ENCODE results near the gene SERPINC1.
"Not testable (repeated sequence)": the region's sequence is repeated elsewhere in the genome, so short reads cannot be mapped to it uniquely, and the experiment has no call there.

Gene SERPINC1

DNA sequence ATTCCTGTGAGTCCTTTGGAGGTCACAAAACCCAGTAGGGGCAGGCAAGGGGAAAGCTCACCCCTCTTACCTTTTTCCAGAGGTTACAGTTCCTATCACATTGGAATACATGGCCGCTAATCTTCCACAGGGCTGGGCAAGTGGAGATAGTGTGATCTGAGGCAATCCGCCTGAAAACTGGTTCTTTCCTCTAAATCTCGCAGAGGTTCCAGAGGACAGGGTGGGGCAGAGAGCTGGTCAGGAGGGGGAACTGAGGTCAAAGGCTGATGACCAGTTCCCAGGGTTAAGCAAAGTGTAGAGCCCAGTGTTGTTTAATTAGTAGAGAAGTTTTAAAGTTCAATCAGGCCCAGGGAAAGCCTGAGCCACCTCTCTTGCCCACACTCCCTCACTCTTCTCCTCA is at the start of gene SERPINC1:
Gene SERPINC1, minus strand, starts transcription at position 179 of the 400 bp plus-strand sequence. Its CDS starts 68 bp downstream, at position 111.
- in situ Hi-C loops (cut with HindIII; ENCODE audit: low sequenced_read_pairs) = no loop called here

DNA sequence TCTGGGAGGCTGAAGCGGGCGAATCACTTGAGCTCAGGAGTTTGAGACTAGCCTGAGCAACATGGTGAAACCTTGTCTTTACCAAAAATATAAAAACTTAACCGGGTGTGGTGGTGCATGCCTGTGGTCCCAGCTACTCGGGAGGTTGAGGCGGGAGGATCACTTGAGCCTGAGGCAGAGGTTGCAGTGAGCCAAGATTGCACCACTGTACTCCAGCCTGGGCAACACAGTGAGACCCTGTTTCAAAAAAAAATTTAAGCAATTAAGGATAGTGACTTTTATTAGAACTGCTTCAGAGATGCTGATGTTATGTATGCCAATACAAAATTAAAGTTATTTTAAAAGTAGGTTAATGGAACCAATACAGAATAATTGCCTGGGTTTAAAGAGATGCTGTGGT is 48.8 kb upstream of the SERPINC1 start:
- in situ Hi-C loops (cut with HindIII; ENCODE audit: low sequenced_read_pairs) = not testable (repeated sequence)

DNA sequence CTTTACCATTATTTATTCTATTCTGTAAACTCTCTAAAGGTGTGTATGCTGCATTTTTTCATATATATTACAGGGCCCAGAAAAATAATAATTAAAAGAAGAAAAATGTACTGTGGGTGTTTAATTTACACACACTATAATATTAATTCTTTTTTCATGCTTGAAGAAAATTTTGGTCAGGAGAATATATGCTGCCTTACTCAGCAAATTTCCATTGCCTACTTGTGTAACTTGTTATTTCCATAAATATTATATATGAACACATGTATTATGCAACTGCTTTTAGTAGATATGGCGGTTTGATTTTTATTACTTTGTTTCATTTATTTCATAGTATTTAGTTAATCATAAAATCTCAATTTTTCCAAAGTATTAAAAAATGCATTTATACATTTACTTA is 46.4 kb upstream of the SERPINC1 start:
- in situ Hi-C loops (cut with HindIII; ENCODE audit: low sequenced_read_pairs) = no loop called here

DNA sequence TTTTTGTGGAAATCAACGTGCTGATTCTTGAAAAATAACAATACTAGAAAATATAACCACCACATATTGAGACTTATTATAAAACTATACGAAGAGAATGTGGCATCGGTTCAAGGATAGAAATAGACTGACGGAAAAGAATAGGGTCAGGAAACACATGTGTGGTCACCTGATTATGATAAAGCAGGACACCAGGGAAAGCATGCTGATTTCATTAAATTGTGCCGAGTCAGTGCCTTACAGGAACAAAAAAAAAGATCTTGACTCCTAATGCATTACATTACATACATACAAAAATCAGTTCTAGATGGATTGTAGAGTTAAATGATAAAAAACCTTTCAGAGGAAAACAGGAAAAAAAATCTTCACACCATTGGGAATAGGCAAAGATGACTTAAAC is 43.5 kb upstream of the SERPINC1 start:
- in situ Hi-C loops (cut with HindIII; ENCODE audit: low sequenced_read_pairs) = no loop called here

DNA sequence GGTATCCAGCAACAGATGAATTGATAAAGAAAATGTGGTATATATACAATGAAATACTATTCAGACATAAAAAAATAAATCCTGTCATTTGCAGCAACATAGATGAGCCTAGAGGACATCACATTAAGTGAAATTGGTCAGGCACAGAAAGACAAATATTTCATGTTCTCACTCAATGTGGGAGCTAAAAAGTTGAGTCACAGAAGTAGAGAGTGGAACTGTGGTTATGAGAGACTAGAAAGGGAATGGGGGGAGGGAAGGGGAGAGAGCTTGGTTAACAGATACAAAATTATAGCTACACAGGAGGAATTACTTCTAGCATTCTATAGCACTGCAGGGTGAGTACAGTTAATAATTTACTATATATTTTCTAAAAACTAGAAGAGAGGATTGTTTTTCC is 37.1 kb upstream of the SERPINC1 start:
- in situ Hi-C loops (cut with HindIII; ENCODE audit: low sequenced_read_pairs) = no loop called here

DNA sequence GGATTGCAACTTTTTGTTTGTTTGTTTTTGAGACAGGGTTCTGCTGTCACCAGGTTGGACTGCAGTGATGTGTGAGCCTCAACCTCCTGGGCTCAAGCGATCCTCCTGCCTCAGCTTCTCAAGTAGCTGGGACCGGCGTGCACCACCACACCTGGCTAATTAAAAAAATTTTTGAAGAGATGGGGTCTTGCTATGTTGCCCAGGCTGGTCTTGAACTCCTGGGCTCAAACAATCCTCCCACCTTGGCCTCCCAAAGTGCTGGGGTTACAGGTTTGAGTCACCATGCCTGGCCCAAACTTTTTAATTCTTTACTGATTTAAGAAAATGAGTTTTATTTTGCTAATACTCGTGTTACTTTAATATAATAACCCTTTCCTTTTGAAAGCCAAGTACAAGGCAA is 31.5 kb upstream of the SERPINC1 start:
- in situ Hi-C loops (cut with HindIII; ENCODE audit: low sequenced_read_pairs) = no loop called here

DNA sequence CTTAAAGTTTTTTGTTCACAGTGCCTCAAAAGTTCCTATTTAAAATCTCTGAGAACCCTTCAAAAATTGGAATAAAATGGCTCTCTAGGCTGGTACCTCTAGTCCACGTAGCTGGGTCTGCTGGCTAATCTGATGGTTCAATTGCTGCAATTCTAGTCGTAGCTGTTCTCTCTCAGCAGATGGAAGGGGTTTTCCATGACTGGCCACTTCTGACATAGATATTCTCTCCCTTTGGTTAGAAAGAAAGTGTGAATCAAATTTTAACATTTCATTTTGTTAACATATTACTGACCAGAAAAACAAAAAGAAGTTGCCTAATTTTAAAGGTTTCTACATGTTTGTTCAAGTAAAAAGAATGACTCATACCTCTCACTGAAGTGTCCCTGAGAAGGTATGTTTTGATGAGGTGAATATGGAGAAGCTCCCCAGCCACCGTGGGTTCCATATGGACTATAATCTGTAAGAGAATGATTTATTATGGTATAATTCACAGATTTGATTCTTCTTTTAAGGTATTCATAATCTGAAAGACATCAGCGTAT is 29.3 kb upstream of the SERPINC1 start:
- in situ Hi-C loops (cut with HindIII; ENCODE audit: low sequenced_read_pairs) = no loop called here

DNA sequence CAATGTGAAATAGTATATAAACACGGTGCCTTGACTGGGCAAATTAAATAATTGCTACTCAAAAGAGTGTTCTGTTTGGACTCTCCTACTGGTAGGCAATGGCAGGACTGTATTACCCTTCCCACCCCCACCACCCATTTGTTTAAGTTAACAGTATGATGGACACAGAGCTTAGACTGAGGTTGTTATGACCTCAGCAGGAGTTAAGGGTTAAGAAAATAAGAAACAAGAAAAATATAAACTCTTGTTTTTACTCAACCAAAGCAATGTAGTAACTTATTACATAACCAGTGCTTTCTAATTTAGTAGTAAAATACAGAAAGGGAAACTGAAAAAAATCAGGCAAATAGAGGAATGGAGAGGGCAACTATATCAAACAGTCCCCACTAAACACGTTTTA is 19.9 kb upstream of the SERPINC1 start:
- in situ Hi-C loops (cut with HindIII; ENCODE audit: low sequenced_read_pairs) = no loop called here

DNA sequence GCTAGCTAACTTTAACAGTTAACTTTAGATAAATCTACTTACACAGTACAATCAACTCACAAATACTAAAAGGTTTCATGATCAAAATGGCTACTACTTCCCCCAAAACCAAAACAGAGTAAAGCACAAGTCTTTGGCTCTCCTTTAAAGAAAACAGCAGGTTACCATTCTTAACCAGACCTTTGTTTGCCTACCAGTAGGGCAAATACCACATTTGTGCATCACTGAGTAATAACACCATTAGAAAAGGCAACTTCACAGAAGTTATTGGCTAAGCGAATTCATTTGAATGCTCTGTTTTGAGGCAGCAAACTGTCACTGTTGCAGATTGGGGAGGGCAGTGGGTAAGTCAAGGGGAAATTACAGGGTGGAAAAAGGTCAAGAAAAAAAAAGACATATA is 17.3 kb upstream of the SERPINC1 start:
- in situ Hi-C loops (cut with HindIII; ENCODE audit: low sequenced_read_pairs) = no loop called here

DNA sequence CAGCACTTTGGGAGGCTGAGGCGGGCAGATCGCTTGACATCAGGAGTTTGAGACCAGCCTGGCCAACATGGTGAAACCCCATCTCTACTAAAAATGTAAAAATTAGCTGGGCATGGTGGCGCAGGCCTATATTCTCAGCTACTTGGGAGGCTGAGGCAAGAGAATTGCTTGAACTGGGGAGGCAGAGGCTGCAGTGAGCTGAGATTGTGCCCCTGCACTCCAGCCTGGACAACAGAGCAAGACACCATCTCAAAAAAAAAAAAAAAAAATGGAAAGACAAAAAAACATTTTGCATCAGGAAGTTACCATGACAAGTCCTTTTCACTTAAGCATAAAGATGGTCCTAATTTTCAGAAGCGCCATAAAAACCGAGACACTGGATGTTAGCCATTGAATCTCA is 13.4 kb upstream of the SERPINC1 start:
- in situ Hi-C loops (cut with HindIII; ENCODE audit: low sequenced_read_pairs) = not testable (repeated sequence)

DNA sequence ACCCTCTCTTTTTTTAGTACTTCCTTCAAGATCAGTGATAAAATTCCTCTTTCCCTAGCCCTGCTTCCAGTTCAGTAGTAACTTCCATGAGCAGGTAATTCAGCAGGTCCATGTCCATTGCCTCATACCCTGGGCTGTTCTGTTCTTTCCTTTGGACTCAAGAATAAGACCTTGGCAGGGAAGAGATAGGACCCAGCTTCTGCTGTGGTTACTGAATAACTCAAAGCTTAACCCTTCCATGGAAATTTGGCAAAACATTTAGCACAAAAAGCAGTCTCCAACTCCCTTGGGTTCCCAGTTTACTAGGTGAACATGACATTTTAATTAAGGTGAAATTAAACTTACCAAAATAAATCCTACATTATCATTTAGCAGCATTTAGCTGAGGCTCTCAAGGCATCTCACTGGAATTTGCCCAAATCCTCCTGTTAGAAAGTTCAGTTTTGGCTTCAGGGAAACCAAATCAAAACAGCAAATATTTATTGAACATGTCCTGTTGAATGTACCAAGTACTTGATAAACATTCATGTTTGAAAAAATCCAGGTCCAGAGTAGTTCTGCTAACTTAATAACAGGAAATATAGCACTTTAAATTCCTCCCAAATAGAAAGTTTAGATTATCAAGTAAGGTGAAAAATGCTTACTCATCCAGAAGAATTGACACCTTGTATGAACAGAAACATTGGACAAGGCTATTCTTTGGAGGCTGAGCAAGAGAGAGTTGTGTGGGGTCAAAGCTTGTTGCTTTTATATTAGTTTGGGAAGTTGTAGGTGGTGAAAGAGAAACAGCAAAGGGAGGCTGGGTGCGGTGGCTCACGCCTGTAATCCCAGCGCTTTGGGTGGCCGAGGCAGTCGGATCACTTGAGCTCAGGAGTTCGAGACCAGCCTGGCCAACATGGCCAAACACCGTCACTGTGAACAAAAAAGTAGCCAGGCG is 8.4 kb upstream of the SERPINC1 start:
- in situ Hi-C loops (cut with HindIII; ENCODE audit: low sequenced_read_pairs) = loop anchor here (5.0 kb wide), 1 partner anchor 47 kb away; no protein-coding TSS in a partner anchor

DNA sequence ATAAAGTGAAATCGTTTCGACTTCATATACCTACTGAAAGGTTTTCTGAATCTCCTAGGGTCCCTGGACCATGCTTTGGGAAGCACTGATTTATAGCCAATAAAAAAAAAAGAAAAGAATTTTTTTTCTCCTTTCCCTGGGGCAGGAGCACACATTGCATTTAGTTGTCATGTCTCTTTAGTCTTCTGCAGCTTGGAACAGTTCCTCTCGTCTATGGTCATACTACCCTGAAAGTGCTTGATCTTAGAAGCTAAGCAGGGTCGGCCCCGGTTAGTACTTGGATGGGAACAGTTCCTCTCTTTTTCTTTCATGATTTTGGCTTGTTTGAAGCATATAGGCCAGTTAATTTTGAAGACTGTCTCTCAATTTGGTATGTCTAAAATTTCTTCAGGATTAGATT is 3.7 kb upstream of the SERPINC1 start:
- in situ Hi-C loops (cut with HindIII; ENCODE audit: low sequenced_read_pairs) = no loop called here

DNA sequence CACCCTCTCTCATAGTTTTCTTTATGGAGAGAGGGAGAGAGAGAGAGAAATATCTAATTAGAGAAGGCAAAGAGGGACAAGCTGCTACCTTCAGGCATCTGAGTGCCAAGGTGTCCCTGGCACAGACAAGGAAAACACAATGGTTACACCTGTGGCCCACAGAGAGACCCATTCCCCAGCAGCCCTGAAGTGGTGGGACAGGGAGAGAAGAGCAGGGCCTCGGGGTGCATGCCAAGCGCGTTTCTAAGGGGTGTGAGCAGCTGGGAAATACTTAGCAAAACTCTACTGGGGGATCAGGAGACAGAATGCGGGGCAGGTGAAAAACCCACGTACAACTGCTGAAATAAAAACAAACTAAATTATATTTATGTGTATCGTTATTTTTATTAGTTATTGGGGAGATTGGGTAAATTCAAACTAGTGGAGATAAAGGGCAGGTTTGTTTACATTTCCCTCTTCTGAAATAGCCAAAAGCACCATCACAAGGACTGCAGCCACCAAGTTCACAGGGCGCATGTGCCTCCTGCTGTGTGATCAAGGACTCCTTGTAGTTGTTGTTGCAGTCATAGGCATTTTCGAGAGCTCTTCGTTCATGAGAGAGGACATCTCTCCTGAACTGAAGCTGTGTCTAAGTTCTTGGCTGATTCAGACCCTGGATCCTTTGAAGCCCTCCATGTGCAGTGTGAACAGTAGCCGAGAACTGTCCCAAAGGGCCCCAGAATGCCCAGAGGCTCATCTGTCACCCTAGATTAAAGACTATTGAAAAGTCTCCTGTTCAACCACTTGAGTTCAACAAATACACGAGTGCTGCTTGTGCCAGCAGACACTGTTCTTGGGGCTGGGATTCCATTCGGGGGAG is 737 bp upstream of the SERPINC1 start:
- in situ Hi-C loops (cut with HindIII; ENCODE audit: low sequenced_read_pairs) = no loop called here

DNA sequence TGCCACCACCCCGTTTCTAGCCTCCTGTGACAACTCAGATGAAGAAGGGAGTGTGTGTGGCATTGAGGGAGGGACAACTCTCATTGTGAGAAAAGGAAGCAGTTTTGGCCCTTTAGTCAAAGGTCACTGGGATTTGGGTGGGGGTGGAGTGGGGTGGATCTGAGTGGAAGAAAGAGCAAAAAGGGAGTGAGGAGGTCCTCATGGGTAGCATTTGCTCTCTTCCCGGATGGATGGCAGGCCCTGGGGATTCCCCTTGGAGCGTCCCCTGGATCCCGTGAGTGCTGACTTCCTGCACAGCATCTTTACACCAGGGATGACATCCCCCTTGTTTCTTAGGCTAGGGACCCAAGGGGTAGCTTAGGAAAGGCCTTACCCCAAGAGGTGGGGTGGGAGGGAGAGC is 460 bp downstream of the SERPINC1 start:
- in situ Hi-C loops (cut with HindIII; ENCODE audit: low sequenced_read_pairs) = no loop called here

DNA sequence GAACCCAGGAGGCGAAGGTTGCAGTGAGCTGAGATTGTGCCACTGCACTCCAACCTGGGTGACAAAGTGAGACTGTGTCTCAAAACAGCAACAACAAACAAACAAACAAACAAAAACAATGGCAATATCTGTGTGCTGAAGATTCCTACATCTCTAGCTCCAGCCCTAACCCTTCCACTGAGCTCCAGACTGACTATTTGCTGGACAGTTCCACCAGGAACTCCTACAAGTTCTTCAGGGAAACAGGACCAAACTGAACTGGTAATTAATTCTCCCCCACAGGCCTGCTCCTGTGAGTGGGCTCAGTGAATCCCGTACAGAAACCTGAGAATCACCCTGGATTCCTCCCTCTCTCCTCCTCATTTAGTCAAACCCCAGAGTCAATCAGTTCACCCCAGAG is 1.5 kb downstream of the SERPINC1 start:
- in situ Hi-C loops (cut with HindIII; ENCODE audit: low sequenced_read_pairs) = no loop called here

DNA sequence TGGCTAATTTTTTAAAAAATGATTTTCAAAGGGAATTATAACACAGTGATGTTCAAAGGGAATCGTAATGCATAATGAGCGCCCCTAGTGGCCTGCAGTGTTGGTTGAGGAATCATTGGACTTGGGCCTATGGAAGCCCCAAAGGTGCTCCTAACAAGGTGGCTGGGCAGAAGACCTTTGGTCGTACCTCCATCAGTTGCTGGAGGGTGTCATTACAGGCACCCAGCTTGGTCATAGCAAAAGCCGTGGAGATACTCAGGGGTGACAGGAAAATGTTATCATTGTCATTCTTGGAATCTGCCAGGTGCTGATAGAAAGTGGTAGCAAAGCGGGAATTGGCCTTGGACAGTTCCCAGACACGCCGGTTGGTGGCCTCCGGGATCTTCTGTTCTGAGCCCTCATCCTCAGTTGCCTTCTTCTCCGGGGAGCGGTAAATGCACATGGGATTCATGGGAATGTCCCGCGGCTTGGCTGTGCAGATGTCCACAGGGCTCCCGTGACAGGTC is 2.7 kb downstream of the SERPINC1 start:
- in situ Hi-C loops (cut with HindIII; ENCODE audit: low sequenced_read_pairs) = no loop called here

DNA sequence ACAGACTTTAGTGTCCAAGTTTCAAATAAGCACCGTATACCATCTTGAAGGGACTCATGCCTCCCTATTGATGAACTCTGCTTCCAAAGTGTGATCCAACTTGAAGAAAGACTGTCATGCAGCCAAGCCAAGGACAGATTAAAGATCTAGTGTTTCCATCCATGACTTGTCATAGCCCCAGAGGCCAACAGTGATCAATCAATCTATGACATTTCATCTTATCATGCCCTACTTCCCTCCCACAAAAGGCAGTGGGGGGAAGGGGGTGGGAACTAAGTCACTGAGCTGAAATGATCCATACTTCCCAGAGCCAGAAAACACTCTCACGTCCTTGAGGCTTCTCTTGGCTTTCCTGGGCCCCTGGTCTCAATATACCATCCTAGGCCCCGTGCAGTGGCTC is 4.0 kb downstream of the SERPINC1 start:
- in situ Hi-C loops (cut with HindIII; ENCODE audit: low sequenced_read_pairs) = no loop called here

DNA sequence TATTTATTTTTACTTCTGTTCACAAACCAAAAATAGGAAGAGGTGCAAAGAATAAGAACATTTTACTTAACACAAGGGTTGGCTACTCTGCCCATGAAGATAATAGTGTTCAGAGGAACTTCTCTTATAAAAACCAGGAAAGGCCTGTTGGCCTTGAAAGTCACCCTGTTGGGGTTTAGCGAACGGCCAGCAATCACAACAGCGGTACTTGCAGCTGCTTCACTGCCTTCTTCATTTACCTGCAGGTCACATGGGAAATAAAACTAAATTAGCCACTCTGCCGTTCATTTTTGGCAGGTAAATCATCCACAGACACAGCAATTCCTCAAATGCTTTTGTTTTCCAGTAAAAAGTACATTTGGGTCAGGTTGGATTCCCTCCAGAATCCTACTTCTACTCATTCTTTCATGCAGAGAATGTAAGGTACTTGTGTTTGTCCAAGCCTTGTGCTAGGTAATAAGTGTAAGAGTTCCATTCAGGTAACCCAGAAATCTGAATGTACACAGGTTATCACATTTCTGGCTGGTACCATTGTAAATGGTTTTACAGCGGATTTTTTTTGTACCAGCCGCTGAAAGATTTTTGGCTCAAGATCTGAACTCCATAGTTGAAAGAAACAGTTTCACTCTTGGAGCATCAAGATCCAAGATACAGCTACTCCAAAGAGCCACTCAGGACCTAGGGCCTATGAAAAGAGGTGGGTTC is 13.1 kb downstream of the SERPINC1 start:
- in situ Hi-C loops (cut with HindIII; ENCODE audit: low sequenced_read_pairs) = no loop called here

DNA sequence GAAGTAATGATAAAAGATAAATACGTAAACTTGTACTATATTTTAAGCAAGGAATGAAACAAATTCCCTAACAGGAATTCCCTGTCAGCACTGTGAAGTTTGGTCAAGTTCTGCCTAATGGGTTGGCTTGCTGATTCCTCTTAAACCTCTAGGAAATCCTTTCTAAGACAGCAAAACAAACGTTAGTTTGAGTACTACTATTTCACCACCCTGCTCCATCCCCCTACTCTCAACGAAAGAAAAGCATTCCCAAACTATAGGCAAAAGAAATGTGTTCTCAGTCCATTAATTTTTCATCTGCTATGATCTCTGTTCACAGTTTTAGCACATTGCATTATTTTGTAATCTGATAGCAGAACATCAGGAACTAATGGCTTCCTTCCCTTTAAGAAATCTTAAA is 16.1 kb downstream of the SERPINC1 start:
- in situ Hi-C loops (cut with HindIII; ENCODE audit: low sequenced_read_pairs) = no loop called here

DNA sequence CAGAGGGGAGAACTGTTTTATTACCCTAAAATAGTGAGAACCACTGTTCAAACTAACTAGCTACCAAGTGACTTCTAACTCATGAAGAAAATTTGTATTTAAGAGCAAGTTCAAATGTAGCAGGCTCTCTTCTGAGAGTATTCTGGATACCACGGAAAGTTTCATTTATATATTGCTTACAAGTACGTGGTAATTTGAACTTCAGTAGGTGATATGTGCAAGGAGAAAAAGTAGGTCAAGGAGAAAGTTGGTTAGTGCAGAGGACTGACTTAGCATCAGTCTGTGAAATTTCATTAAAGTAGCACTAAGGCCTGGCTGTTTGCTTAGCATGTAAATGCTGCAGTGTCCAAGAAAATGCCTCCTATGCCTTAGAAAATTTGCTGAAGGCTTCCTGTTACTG is 16.7 kb downstream of the SERPINC1 start:
- in situ Hi-C loops (cut with HindIII; ENCODE audit: low sequenced_read_pairs) = no loop called here

DNA sequence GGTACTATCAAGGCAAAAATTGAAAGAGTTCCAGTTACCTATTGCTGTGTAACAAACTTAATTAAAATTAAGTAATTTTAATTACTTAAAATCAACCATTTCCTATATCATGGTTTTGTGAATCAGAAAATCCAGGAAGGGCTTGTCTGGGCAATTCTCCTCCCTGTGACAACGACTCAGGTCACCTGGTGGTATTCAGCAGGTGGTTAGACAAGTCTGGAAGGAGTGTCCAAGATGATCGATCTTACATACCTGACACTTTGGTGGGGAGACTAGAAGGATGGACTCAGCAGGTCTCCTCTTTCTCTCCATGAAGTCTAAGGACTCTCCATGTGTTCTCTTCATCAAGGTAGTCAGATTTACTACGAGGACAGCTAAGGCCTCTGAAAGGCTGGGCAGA is 22.9 kb downstream of the SERPINC1 start:
- in situ Hi-C loops (cut with HindIII; ENCODE audit: low sequenced_read_pairs) = no loop called here

All from endothelial cell of hepatic sinusoid (primary cell).